Erythroblast (primary cell): Measurements from ENCODE around the gene AUTS2.

Experiments
- GATA1 ChIP-seq: IDR thresholded peaks from 2 replicates; pipeline ENCODE4 v1.6.1; 2011; ENCODE audit warnings: low read depth, mild to moderate bottlenecking, control low read depth, low read length, moderate library complexity
- POLR2A ChIP-seq: IDR thresholded peaks from 2 replicates; pipeline ENCODE4 v1.6.1; 2011; ENCODE audit warnings: mild to moderate bottlenecking, low read length

DNA sequence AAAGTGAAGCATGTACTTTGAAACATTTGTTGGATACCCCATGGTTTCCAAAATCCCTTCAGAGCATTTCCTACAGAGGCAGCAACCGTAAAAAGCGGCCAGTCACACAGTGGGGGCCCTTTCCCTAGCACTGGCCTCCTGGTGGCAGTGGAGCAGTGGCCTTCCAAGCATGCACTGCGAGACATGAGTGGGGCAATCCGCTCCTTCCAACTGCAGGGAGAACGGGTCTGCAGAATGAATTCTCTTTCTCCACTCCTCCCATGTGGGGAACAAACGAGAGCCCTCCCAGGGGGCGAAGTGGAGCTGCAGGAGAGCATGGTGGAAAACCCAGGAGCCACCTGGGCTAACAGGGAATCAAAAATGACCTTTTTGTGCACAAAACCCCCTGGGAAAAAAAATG is 990.7 kb downstream of the AUTS2 start:
- TF ChIP-seq POLR2A (no peak), GATA1 (no peak)
